Sigmoid colon (tissue), 7 donors: ENCODE results near the gene NOVA2. TPM values are rescaled to one million over a fixed set of nuclear protein-coding genes. Genes with fewer than 3 reads are reported as not detected.

ENCODE experiments used
- DNase-seq: peaks from one replicate; pipeline ENCODE4 v3.0.0-alpha.2; 2019
- H3K27ac ChIP-seq, 4 donors: fragments of 200-600 bp; sonication (generic); one replicate each; pipeline ENCODE4 v1.5.1; 2016 to 2019; ENCODE audit warnings: mild to moderate bottlenecking in 1 of 4
- H3K27me3 ChIP-seq, 3 donors: fragments of 200-600 bp; sonication (generic); one replicate each; pipeline ENCODE4 v1.5.1; 2019; ENCODE audit warnings: mild to moderate bottlenecking in 1 of 3
- H3K36me3 ChIP-seq, 4 donors: fragments of 200-600 bp; sonication (generic); one replicate each; pipeline ENCODE4 v1.5.1; 2016 to 2019
- H3K4me1 ChIP-seq, 4 donors: fragments of 200-600 bp; sonication (generic); one replicate each; pipeline ENCODE4 v1.5.1; 2017 to 2019
- H3K4me3 ChIP-seq, 4 donors: fragments of 200-600 bp; sonication (generic); one replicate each; pipeline ENCODE4 v1.5.1; 2017 to 2019; ENCODE audit warnings: mild to moderate bottlenecking in 2 of 4, moderate library complexity in 1 of 4
- H3K9me3 ChIP-seq, 4 donors: fragments of 200-600 bp in 3 of 4; sonication (generic) in 3 of 4; one replicate each; pipeline versions ENCODE4 v1.5.1 to v1.6.1; 2013 to 2019
- CTCF ChIP-seq, 4 experiments: fragments of 450-650 bp in 3 of 4; fragments of 200-600 bp in 1 of 4; IDR thresholded peaks; one replicate each; pipeline ENCODE4 v1.5.1; 2016 to 2019; ENCODE audit warnings: antibody characterized with exemption in 4 of 4, mild to moderate bottlenecking in 3 of 4, moderate library complexity in 2 of 4
- EP300 ChIP-seq, 4 donors: sonication (generic); formaldehyde crosslinking; IDR thresholded peaks; one replicate each; pipeline ENCODE4 v1.6.1; 2017; ENCODE audit warnings: antibody characterized with exemption in 4 of 4
- POLR2A ChIP-seq, 2 donors: fragments of 450-650 bp; IDR thresholded peaks; one replicate each; pipeline ENCODE4 v1.6.1; 2016; ENCODE audit warnings: antibody characterized with exemption in 2 of 2, mild to moderate bottlenecking in 2 of 2, moderate library complexity in 2 of 2
- POLR2AphosphoS5 ChIP-seq, 4 donors: sonication (generic); formaldehyde crosslinking; IDR thresholded peaks; one replicate each; pipeline ENCODE4 v1.6.1; 2017; ENCODE audit warnings: antibody characterized with exemption in 4 of 4
- WGBS, 2 donors: extraction: QIAGEN DNeasy Blood & Tissue Kit; methylation state at CpG; one replicate each; pipeline ENCODE4 v1.1.7; 2013; 5-methylcytosine and 5-hydroxymethylcytosine counted together
- intact Hi-C: fragments of 100-400 bp; cut with DNase I; formaldehyde crosslinking; loops from one replicate; pipeline ENCODE4 v1.15.1; 2023
- polyA plus RNA-seq, 3 donors: library from polyadenylated mRNA; stranded (reverse); fragments of 200-250 nt; gene quantifications; one replicate each; pipeline ENCODE4 v1.2.3, GENCODE V29; 2013
- total RNA-seq, 4 donors: library from RNA; depleted of rRNA; stranded (reverse); fragments of >200 nt; gene quantifications; one replicate each; pipeline ENCODE4 v1.1.0, GENCODE V29; 2016
- donor health status: healthy with polysubstance abuse.
- donor health status: Bipolar disorder and iron deficiency.
- donor health status: healthy.

NOVA2 gene
- total and polyA plus RNA-seq, 7 donors: 0.23 to 3.0 (median 0.68) TPM

DNA sequence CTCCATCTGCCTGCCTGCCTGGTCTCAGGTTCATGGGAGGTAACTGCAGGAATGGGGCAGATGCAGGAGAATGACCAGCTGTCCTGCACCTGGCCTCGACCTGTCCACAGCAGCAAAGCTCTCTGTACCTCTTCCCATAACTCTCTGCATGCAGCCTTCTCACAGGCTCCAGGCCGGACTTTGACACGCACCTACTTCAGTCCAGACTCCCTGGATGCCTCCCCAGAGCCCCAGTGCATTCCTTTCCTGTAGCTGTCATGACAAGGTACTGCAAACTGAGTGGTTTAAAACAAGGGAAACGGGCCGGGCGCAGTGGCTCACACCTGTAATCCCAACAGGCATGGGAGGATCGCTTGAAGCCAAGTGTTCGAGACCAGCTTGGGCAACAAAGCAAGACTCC lies 62.4 kb downstream of the NOVA2 start:
- Histone ChIP-seq H3K9me3 (no peaks in the 10 kb centered on the region), H3K4me1 (no peaks in the 10 kb centered on the region), H3K27ac (no peak overlapping the region), H3K36me3 (no peaks in the 10 kb centered on the region), H3K27me3 (peaks cover 0 to 43% (median 21%) of the 10 kb centered on the region in 3 donors), H3K4me3 (no peak overlapping the region)
- 58 to 73% methylated on average over 8 of the region's 8 CpGs for WGBS, 2 donors
- intact Hi-C loops: no loop called here
- TF ChIP-seq CTCF (IDR thresholded peaks at IDR 0.05) (no peak), EP300 (IDR thresholded peaks at IDR 0.05) (no peak), POLR2AphosphoS5 (IDR thresholded peaks at IDR 0.05) (no peak), POLR2A (IDR thresholded peaks at IDR 0.05) (no peak)
- DNase-seq: no peak

GRCh38 chr19:45908956-45909355 lies 64.7 kb downstream of the NOVA2 start:
- H3K27me3 ChIP-seq: peaks cover 0 to 30% (median 13%) of the 10 kb centered on the region in 3 donors
- H3K9me3 ChIP-seq: no peaks in the 10 kb centered on the region
- no peaks in the 10 kb centered on the region for H3K4me1 ChIP-seq
- no peaks in the 10 kb centered on the region for H3K36me3 ChIP-seq
- TF ChIP-seq EP300 (IDR thresholded peaks at IDR 0.05): no peak
- no peak for TF ChIP-seq POLR2AphosphoS5 (IDR thresholded peaks at IDR 0.05)
- no peak for TF ChIP-seq CTCF (IDR thresholded peaks at IDR 0.05)
- TF ChIP-seq POLR2A (IDR thresholded peaks at IDR 0.05): no peak
- H3K27ac ChIP-seq: no peak overlapping the region
- intact Hi-C loops: no loop called here
- no peak for DNase-seq
- WGBS, 2 donors: 80 to 82% methylated on average over 5 of the region's 5 CpGs
- no peak overlapping the region for H3K4me3 ChIP-seq

DNA sequence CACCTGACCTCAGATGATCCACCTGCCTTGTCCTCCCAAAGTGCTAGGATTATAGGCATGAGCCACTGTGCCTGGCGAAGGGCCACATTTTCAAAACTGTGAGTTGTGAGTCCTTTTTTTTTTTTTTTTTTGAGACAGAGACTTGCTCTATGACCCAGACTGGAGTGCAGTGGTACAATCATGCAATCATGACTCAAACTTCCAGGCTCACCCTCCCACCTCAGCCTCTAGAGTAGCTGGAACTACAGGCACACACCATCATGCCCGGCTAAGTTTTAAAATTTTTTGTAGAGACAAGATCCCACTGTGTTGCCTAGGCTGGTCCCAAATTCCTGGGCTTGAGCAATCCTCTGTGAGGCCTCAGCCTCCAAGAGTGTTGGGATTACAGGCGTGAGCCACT lies 67.4 kb downstream of the NOVA2 start:
- Histone ChIP-seq H3K4me1 (peaks cover 0 to 13% (median 12%) of the 10 kb centered on the region in 4 donors), H3K9me3 (no peaks in the 10 kb centered on the region), H3K4me3 (no peak overlapping the region), H3K27ac (no peak overlapping the region), H3K27me3 (peaks cover 0 to 5% (median 0%) of the 10 kb centered on the region in 3 donors), H3K36me3 (no peaks in the 10 kb centered on the region)
- no peak for DNase-seq
- TF ChIP-seq CTCF (IDR thresholded peaks at IDR 0.05): no peak
- no peak for TF ChIP-seq POLR2A (IDR thresholded peaks at IDR 0.05)
- TF ChIP-seq EP300 (IDR thresholded peaks at IDR 0.05): no peak
- no peak for TF ChIP-seq POLR2AphosphoS5 (IDR thresholded peaks at IDR 0.05)
- 88 to 92% methylated on average over 3 of the region's 3 CpGs for WGBS, 2 donors
- intact Hi-C loops: no loop called here

DNA sequence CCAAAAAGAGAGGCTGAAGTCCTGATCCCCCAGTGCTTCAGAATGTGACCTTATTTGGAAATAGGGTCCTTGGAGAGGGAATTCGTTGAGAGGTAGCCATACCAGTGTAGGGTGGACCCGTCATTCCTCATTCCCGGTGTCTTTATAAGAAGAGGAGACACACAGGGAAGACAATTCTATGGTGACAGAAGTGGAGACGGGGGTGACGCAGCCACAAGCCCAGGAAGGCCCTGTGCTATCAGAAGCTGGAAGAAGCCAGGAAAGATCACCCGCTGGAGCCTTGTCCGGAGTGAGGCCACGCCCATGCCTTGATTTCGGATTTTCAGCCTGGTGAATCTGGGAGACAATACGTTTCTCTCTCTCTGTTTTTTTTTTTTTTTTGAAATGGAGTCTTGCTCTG lies 68.7 kb downstream of the NOVA2 start:
- 77 to 80% methylated on average over 10 of the region's 10 CpGs for WGBS, 2 donors
- peaks cover 0 to under 1% (median 0%) of the 10 kb centered on the region in 4 donors for H3K36me3 ChIP-seq
- intact Hi-C loops: no loop called here

More for the DNA sequence above, 68.7 kb downstream of the NOVA2 start:
- H3K9me3 ChIP-seq: no peaks in the 10 kb centered on the region
- H3K4me1 ChIP-seq: peaks cover 0 to 25% (median 21%) of the 10 kb centered on the region in 4 donors
- no peak for TF ChIP-seq POLR2AphosphoS5 (IDR thresholded peaks at IDR 0.05)
- no peak for TF ChIP-seq CTCF (IDR thresholded peaks at IDR 0.05)
- TF ChIP-seq EP300 (IDR thresholded peaks at IDR 0.05): no peak
- TF ChIP-seq POLR2A (IDR thresholded peaks at IDR 0.05): no peak
- DNase-seq: no peak
- H3K27ac ChIP-seq: no peak overlapping the region
- no peaks in the 10 kb centered on the region for H3K27me3 ChIP-seq
- no peak overlapping the region for H3K4me3 ChIP-seq
